HG02981 (cell line): ENCODE measurements around the gene FLT1.

Experiments
- ATAC-seq: cut with Tn5 transposase; IDR thresholded peaks from one replicate; pipeline ENCODE4 v1.9.1; 2021; ENCODE audit warnings: mild to moderate bottlenecking, moderate library complexity; ENCODE audit not compliant: unreplicated experiment

The FLT1 gene

DNA sequence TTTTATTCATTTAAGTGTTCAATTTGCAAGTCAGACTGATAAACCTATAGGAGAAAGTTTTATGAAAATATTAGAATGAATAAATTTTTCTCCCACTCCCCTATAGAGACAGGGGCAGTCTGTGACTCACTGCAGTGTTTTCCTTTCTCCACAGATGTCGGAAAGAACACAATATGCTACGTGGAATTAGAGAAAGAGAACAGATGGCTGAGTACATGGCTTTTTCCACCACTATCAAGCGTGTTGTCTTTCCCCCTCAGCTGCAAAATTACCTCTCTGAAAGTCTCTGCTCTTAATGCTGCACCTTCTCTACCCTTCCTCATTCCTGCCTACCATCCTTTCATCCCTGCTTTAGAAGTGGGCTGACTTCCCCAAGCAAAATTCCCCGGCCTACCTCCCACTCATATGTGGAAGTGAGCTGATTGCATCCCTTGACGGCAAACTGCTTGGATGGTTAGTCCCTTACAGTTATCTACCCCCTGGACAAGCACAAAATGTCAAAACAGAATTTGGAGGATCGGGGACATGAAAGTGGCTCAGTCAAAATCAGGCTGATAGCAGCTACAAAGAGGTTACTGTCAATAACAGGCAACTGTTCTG is 30.0 kb downstream of the FLT1 start:
- no peak for ATAC-seq

DNA sequence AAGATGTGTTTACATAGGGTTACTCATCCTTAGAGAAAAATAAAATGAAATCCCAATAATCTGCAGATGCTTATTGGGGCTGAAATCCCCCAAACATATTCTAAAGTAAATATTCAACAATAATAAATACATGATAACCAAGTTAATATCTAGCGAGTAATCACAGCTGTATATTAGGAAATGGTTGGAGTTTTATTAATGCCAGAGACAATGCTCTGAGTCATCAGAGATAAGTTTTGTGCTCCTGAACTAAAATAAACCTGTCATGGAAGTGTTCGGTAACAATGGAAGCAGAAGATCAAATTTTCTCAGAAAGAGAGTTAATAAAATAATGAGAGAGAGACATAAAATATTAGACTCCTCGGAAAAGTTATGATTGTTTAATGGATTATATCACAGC is 31.4 kb downstream of the FLT1 start:
- no peak for ATAC-seq

DNA sequence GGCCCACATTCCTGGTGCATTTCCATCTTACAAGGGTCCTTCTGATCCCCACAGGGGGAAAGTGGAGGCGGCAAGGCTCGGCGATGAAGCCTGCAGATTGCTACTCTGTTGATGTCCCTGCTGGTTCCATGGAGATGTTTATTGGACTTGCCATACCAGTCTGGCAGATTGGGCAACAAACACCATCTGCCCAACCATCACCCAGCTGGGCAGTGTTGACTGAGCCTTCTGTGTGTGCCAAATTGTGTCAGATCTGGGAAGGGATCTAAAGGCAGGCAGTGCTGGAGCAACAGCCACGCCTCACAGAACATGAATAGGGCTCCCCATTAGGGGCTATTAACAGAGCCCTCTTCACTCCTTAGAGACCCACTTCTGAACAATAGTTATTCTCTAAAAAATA is 35.0 kb downstream of the FLT1 start:
- no peak for ATAC-seq

DNA sequence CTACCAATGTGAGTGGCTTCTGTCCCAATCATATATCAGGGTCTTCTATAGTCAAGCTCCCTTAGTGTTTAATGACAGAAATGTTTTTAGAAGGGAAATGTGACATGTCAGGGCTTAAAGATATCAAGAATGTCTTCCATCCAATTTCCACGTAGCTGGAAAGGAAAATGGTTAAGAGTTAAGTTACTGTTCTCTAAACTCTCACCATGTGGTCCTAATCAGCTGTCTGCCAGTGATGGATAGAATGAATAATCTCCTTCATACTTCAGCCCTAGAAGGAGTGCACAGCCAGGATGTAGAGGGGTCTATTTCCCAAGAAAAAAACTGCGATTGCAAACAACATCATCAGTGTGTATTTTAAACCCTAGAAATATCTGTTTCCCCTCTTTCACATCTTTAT is 36.3 kb downstream of the FLT1 start:
- no peak for ATAC-seq

DNA sequence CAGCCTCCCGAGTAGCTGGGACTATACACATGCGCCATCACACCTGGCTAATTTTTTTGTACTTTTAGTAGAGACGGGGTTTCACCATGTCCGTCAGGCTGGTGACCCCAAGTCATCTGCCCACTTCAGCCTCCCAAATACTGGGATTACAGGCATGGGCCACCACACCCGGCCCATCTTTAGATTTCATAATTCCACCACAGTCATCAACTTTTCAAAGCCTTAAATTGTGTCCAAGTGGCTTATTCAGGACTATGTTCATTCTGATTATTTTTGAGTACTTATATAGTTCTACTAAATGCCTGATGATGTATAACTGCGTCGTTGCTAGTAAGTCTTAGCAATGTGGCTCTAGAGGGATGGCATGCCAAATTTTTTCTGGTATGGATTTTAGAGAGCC is 36.9 kb downstream of the FLT1 start:
- ATAC-seq = no peak

DNA sequence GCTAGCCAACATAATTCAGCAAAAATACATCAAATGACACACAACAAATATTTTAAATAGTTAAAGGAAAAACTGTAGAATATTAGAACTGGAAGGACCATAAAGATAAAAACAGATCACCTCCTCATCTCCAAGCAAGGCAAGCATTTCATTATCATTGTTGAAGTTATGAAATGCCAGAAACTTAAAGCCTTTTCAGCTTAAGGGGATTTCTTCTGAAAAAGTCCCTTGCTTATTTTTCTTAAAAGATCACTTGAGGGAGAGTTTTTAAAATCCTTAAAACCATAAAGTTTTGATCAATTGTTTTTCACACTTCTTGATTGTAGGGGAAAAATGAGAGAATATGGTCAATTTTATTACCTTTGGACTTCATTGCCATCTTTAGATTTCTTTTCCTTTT is 37.4 kb downstream of the FLT1 start:
- no peak for ATAC-seq

DNA sequence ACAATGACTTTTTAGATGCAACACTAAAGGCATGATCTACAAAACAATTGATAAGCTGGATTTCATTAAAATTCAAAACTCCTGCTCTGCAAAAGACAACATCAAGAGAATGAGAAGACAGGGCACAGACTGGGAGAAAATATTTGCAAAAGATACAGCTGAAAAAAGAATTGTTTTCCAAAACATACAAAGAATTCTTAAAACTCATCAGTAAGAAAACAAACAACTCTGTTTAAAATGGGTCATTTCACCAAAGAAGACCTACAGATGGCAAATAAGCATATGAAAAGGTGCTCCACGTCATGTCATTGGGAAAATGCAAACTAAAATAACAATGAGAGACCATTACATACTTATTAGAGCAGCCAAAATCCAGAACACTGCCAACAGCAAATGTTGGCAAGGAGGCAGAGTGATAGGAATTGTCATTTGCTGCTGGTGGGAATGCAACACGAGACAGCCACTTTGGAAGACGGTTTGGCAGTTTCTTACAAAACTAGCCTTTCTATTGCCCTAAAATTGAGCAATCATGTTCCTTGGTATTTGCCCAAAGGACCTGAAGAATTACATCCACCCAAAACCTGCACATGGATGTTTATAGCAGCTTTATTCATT is 39.2 kb downstream of the FLT1 start:
- ATAC-seq = no peak

DNA sequence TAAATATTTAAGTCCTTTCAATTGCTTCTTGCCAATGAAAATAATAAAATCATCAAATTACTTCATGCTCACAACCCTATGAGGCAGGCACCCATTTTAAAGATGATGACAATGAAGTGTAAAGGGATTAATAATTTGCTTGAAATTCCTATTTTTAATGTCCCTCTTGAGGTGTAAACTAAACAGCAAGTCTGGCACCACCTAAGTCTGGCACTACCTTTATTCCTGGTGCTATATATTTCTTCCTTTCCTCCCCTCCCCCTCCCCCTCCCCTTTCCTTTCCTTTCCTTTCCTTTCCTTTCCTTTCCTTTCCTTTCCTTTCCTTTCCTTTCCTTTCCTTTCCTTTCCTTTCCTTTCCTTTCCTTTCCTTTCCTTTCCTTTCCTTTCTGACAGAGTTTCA is 42.2 kb downstream of the FLT1 start:
- no peak for ATAC-seq

DNA sequence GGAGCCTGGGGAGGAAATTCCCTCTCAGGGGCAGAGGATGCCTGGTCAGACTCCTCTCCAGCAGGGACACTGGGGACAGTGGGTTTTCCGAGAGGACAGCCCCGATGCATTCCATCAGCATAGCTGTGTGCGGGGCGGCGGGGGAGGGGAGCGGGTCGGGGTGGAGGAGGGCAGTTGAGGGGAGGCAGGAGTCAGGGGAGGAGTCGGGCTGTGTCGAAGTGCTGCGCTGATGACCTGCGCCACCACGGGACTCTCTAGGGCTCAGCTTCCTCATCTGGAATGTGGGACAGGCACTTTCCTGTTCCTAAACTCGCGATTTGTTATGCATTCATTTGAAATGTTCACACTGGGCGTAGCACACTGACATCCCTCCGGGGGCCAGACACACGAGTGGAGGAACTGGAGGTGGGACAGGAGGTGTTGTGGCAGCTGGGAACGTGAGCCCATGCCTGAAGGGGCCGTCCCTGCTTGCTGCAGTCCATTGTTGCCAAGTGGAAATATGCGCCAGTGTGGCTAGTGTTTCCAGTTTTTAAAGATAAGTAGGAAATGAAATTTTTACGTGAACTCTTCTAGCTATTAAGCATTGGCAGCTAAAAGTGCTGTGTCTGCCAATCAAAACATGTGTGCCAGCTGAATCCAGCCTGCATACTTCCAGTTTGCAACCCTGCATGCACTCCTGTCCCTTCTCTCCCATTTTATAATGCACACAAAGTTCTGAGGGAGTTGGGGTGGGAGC is 43.3 kb downstream of the FLT1 start:
- ATAC-seq = no peak

DNA sequence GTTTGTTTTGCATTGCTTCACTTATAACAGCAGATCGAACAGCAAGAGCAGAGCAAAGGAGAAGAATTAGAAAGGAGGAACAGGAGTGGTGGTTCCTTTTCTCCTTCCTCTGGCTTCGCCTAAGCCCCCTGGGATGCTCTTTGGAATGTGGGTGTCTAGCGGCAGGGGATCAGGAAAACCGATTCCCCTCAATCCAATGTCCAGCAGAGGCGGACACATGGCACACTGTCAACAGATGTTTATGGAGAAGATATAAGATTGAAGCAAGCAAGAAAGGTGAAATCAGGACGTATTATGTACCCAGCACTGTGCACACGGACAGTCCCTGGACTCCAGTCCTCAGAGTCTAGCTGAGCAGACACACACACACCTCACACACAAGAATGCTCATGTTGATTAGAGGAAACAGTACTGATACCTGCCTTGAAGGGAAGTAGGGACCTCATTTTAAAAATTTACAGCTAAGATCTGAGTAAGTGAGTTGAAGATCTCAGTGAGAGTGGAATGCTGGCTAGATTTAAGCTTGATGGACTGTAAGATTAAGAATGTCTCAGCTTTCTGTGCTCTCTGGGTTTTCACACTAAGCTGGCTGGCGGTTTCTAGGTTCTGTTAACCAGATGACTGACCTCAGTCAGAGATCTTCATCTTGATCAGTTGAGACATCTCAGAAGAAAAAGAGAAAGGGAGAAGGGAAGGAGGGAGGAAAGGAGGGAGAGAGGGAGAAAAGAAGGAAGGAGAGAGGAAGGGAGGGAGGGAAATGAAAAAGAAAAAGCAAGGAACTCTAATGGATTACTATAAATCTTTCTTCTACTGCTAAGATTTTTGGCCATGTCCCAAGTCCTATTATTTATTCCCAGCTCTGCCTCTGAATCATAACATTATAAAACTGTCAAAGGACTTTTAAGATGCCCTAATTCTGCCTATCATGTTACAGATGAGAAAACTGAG is 44.8 kb downstream of the FLT1 start:
- ATAC-seq = no peak

DNA sequence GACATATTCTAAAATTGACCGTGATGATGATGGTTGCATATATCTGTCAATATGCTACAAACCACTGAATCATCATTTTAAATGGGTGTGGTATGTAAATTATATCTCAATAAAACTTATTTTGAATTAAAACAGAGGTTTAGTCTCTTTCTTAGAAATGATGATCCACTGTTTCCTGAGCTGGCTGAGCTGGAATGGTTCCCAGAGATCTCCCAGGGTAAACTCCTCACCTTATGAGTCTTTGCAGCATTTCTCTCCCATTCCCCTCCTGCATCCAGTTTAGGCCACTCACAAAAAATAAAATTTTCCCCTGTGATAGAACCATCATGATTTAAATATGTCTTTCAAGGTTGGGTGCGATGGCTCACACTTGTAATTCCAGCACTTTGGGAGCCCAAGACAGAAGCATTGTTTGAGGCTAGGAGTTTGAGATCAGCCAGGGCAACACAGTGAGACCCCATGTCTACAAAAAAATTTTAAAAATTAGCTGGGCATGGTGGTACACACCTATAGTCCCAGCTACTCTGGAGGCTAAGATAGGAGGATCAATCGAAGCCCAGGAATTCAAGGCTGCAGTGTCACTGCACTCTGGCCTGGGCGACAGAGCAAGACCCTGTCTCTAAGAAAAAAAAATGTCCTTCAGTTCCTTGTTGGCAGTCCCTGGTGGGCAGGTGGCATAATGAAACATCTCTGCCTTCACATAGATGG is 46.1 kb downstream of the FLT1 start:
- ATAC-seq = no peak

DNA sequence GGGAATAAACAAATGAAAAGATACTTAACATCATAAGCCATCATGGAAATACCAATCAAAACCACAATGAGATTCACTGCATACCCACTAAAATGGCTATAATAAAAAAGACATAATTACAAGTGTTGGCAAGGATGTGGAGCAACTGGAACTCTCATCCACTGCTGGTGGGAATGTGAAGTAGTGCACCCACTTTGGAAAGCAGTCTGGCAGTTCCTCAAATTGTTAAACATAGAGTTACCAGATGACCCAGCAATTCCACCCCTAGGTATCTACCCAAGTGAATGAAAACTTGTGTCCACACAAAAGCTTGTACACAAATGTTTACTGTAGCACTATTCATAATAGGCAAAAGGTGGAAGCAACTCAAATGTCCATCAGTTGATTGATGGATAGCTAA is 46.9 kb downstream of the FLT1 start:
- no peak for ATAC-seq

DNA sequence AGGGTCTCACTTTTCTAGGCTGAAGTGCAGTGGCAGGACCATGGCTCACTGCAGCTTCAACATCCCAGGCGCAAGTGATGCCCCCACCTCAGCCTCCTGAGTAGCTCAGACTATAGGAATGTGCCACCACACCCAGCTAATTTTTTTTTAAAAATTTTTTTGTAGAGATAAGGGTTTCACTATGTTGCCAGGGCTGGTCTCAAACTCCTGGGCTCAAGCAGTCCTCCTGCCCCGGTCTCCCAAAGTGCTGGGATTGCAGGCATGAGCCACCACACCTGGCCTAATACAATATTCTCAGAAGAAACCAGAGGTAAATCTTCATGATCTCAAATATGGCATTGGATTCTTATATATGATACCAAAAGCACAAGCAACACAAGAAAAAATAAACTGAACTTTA is 47.7 kb downstream of the FLT1 start:
- ATAC-seq = no peak

DNA sequence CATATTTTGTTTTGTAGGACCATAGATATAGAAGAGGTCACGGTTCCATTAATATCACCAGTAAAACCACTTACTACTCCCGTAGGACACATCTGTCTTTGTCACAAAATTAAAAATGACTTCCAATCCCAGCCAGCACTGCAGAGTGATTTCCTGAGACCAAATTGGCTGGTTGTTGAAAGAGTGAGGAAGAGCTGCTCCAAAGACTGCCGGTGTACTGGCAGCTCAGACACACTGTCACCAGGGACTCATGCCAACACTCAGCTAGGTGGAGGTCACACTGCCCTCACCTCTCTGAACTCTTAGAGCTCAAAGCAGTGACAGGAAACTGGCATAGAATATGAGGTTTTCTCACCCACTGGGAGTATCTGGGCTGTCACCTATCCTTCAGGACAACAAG is 52.1 kb downstream of the FLT1 start:
- ATAC-seq = no peak

DNA sequence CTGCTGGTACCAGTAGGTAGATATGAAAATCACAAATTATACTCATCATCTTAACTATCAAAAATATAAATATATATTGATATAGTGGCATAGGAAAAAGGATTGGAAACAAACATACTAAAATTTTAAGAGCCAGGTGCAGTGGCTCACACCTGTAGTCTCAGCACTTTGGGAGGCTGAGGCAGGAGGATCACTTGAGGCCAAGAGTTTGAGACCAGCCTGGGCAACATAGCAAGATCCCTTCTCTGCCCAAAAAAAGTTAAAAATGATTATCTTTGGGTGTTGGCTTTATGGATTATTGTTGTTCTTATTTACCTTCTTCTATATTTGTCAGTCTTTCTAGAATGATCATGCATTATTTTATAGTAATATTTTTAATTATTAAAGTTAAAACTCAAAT is 53.4 kb downstream of the FLT1 start:
- no peak for ATAC-seq

DNA sequence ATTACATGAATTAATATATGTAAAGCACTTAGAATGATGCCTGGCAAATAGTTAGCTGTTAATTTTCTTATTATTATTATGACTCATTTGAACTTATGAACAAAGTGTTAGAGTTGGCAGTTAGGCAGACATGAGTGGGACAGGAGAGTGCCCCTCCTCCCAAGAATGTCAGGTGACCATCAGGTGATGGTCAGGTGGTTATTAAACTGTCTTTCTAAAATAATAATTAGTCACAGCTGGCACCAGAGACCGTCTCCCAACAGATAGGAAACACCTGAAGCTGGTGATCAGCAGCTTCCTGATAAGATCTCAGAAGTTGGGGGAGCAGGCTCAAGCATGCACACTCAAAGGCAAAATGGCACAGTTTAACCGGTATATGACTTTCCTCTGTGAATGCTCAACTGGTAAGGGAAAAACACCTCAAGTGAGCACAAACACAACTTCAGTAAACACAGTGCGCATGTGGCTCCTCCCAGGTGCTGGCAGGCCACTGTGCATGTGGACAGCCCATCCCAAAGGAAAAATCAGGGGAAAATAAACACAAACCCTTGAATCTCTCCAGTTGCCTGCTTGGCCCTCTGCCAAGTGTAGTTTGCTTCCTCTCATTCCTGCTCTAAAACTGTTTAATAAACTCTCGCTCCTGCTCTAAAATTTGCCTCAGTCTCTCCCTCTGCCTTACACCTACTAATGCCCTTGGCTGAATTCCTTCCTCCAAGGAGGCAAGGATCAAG is 54.0 kb downstream of the FLT1 start:
- ATAC-seq = no peak

DNA sequence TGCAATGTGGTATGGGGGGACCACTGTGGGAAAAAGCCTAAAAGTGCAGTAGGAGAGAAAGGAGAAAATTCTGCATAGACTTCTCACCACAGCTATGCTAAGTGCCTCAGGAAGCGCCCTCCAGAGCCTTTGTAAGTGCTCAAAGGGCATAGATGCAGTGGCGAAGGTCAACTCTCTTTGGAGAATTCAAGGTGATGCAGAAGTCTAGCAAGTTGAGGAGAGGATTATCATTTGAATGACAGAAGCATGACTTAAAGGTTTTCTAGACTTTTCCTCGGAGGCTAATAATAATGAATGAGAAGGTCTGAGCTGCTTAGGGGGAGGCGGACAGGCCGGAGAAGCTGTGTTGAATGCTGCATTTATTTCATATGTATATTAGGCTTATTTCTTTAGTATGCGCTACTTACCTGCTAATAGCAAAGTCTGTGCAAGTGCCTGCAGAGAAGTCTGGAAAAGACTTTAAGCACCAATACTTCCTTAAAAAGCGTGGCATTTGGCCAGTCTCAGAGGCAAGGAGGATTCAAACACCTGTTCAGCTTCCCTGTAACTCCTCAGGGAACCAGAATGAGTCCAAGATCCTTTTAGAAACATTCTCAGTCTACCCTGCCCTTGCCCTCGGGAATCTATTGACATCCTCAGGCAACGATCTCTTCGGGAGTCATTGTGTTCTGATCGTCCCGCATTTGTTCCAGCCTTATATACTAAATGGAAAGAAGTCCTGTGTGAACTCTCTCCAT is 56.2 kb downstream of the FLT1 start:
- ATAC-seq = no peak

DNA sequence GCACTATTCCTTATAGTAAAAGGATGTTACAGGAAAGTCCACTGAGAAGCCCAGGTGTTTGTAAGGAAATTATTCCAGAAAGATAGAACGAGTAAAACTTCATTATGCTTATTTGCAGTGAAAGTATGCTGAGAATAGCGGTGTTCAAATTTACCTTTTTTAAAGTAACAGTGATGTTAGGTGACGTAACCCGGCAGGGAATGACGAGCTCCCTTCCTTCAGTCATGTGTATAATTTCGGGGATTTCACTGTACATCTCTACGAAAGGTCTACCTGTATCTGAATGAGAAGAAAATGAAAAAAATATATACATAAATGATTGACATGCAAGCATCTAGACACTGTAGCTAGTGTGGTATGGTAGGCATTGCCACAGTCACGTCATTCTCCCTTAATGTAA is 56.9 kb downstream of the FLT1 start:
- no peak for ATAC-seq

DNA sequence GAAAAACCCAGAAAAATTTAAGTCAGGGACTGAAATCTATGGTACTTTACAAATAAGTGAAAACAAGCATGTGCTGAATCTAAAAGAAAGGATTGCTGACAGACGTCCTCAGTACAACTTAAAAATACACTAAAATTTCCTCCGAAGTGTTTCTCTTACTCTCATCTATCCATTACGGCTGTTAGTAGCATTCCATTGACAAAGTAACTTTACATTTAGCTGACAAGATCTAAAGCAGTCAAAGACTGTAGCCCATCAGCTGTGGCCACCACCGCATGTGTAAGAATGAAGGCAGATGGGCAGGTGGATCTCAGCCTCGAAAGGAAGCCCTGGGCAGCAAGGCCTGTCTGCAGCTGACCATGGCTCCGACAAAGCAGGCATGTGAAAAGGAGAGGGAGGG is 59.0 kb downstream of the FLT1 start:
- ATAC-seq = no peak

DNA sequence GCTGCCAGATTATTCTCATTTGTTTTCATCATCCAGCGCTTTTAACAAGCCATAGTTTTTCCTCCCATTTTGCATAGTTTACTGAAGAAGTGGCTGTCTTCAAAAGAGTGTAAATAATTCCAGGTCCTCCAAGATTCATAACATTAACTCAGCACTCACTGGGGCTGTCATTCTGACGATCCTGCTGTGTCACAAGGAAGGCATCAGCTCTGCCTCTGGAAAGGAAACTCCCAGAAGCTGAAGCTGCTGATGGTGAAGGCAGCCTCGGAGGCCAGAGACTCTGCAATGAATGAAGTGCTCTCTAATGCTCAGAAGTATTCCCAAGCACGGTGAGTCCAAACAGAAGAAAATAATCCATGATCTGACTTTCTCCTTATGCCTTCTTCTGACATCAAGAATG is 60.0 kb downstream of the FLT1 start:
- no peak for ATAC-seq
